HL-60 (cell line): Measurements from ENCODE around the gene TFB2M.

Experiments
- DNase-seq, 2 experiments: peaks; one replicate each; pipeline ENCODE4 v3.0.0-alpha.2; 2010 to 2020; ENCODE audit warnings: low read depth in 1 of 2, low spot score in 1 of 2
- H3K27ac ChIP-seq: fragments of 250-450 bp; sonication (Bioruptor Pico); replicated peaks from 2 replicates; pipeline ENCODE4 v1.5.1; 2020; ENCODE audit warnings: mild to moderate bottlenecking, moderate library complexity
- H3K27me3 ChIP-seq: fragments of 250-450 bp; sonication (Bioruptor Pico); 2 replicates; pipeline ENCODE4 v1.5.1; 2021; ENCODE audit warnings: mild to moderate bottlenecking, moderate library complexity; ENCODE audit not compliant: insufficient read depth, poor library complexity, severe bottlenecking
- H3K4me3 ChIP-seq: replicated peaks from 2 replicates; pipeline ENCODE4 v1.5.1; 2011; ENCODE audit warnings: mild to moderate bottlenecking, control low read depth, low read length; ENCODE audit not compliant: insufficient read depth
- CTCF ChIP-seq: IDR thresholded peaks from one replicate; pipeline ENCODE4 v1.5.1; 2011; ENCODE audit warnings: low read length, control low read depth, inconsistent platforms; ENCODE audit not compliant: insufficient read depth
- GABPA ChIP-seq: IDR thresholded peaks from 2 replicates; pipeline ENCODE4 v1.6.1; 2012; ENCODE audit warnings: low read depth
- POLR2AphosphoS5 ChIP-seq: IDR thresholded peaks from 2 replicates; pipeline ENCODE4 v1.6.1; 2012; ENCODE audit warnings: low read depth
- REST ChIP-seq: IDR thresholded peaks from 2 replicates; pipeline ENCODE4 v1.6.1; 2012; ENCODE audit warnings: low read depth; ENCODE audit not compliant: insufficient replicate concordance
- SPI1 ChIP-seq: IDR thresholded peaks from 2 replicates; pipeline ENCODE4 v1.6.1; 2012; ENCODE audit warnings: low read depth, mild to moderate bottlenecking, borderline replicate concordance

The TFB2M gene

GRCh38 chr1:246559310-246559709 is 6.8 kb downstream of the TFB2M start:
- Histone ChIP-seq H3K27me3 (no peaks in the 10 kb centered on the region), H3K4me3 (no peak overlapping the region), H3K27ac (no peak overlapping the region)
- no peak for DNase-seq
- TF ChIP-seq POLR2AphosphoS5 (no peak), SPI1 (no peak), REST (no peak), GABPA (no peak), CTCF (no peak)

- H3K27me3 ChIP-seq, result no peaks in the 10 kb centered on the region
- TF ChIP-seq POLR2AphosphoS5, result no peak
- H3K4me3 ChIP-seq, result no peak overlapping the region
- H3K27ac ChIP-seq, result no peak overlapping the region
- no peak for DNase-seq
Measured at GRCh38 chr1:246558041-246558440, 8.0 kb downstream of the TFB2M start.

GRCh38 chr1:246554201-246554600 is 11.9 kb downstream of the TFB2M start:
- H3K4me3 ChIP-seq, result no peak overlapping the region
- DNase-seq, result no peak
- no peak for TF ChIP-seq REST
- TF ChIP-seq CTCF, result no peak
- no peak overlapping the region for H3K27ac ChIP-seq
- no peaks in the 10 kb centered on the region for H3K27me3 ChIP-seq

- no peak for DNase-seq
- Histone ChIP-seq H3K27ac (no peak overlapping the region), H3K27me3 (no peaks in the 10 kb centered on the region), H3K4me3 (no peak overlapping the region)
- TF ChIP-seq CTCF (no peak), SPI1 (no peak), REST (no peak), POLR2AphosphoS5 (no peak), GABPA (no peak)
Measured at GRCh38 chr1:246552110-246552509, 14.0 kb downstream of the TFB2M start.
